K562 (cell line): Measurements from ENCODE around the gene OR2V2. TPM values are rescaled to one million over a fixed set of nuclear protein-coding genes. Genes with fewer than 3 reads are reported as not detected.

Experiments
- ATAC-seq: fragments of 200-7000 bp; cut with Tn5 transposase; 3 replicates; pipeline ENCODE4 v1.9.1; 2020; ENCODE audit warnings: moderate library complexity
- BruUV-seq: library from RNA; stranded (reverse); fragments of 400-500 nt; replicated peaks from 2 replicates; lab custom pipeline; 2021; lab: Mats Ljungman, UMichigan
- CTCF ChIA-PET: fragments of 300-600 bp; formaldehyde crosslinking; extraction: SDS; loops from one replicate; lab custom pipeline; 2021; ENCODE audit warnings: low intra/inter-chr PET ratio; lab: Yijun Ruan, JAX
- POLR2A ChIA-PET: fragments of 300-600, 350-650 bp; sonication (Branson Sonifier 250); formaldehyde crosslinking; extraction: SDS; loops from one replicate; lab custom pipeline; 2021; ENCODE audit warnings: antibody characterized with exemption, inconsistent platforms; lab: Yijun Ruan, JAX
- DNase-seq, 4 experiments: peaks; one replicate each; pipeline versions ENCODE4 v3.0.0 to v3.0.0-alpha.2; 2011 to 2018; ENCODE audit warnings: low spot score in 3 of 4, mixed read lengths in 3 of 4; ENCODE audit errors: extremely low read depth in 1 of 4
- FAIRE-seq: peaks from 2 replicates; lab custom pipeline; 2011; peaks lifted over from hg19 to GRCh38; lab: Jason Lieb, UNC
- H2AFZ ChIP-seq: 2 replicates; pipeline ENCODE4 v1.6.0; 2011; ENCODE audit warnings: low read depth, low read length, control low read depth, inconsistent platforms
- H3K27ac ChIP-seq: fragments of 200-600 bp; 3 replicates; pipeline ENCODE4 v1.8.0; 2011; ENCODE audit warnings: low read depth, mild to moderate bottlenecking, control low read depth, inconsistent platforms, low read length, moderate library complexity, mixed read lengths; ENCODE audit errors: extremely low read depth
- H3K27me3 ChIP-seq, 2 experiments: fragments of 300-600 bp in 1 of 2; 2 replicates in 1 of 2; 3 replicates in 1 of 2; pipeline versions ENCODE4 v1.6.0 to v1.8.0; 2011; ENCODE audit warnings: inconsistent platforms in 2 of 2, low read length in 2 of 2, mild to moderate bottlenecking in 1 of 2, mixed read lengths in 1 of 2, moderate library complexity in 1 of 2; ENCODE audit not compliant: control insufficient read depth in 2 of 2, insufficient read depth in 2 of 2
- H3K36me3 ChIP-seq: fragments of 300-600 bp; 3 replicates; pipeline ENCODE4 v1.8.0; 2011; ENCODE audit warnings: mild to moderate bottlenecking, low read length, inconsistent platforms; ENCODE audit not compliant: control insufficient read depth, insufficient read depth
- H3K4me1 ChIP-seq, 2 experiments: fragments of 200-600 bp in 1 of 2; replicated peaks in 1 of 2; 2 replicates in 1 of 2; 3 replicates in 1 of 2; pipeline versions ENCODE4 v1.5.1 to v1.8.0; 2011; ENCODE audit warnings: inconsistent platforms in 2 of 2, low read length in 2 of 2, mild to moderate bottlenecking in 1 of 2, mixed read lengths in 1 of 2, moderate library complexity in 1 of 2; ENCODE audit not compliant: control insufficient read depth in 2 of 2, insufficient read depth in 2 of 2
- H3K4me2 ChIP-seq: 2 replicates; pipeline ENCODE4 v1.6.1; 2011; ENCODE audit warnings: low read length, control low read depth, inconsistent platforms, mixed read lengths; ENCODE audit not compliant: insufficient read depth
- H3K4me3 ChIP-seq: fragments of 200-600 bp; sonication (generic), shearing (Covaris generic); 2 replicates; pipeline ENCODE4 v1.5.1; 2016; ENCODE audit warnings: control low read depth, inconsistent platforms
- H3K79me2 ChIP-seq: fragments of 200-600 bp; 3 replicates; pipeline ENCODE4 v1.8.0; 2011; ENCODE audit warnings: low read length, inconsistent platforms; ENCODE audit not compliant: control insufficient read depth, insufficient read depth
- H3K9ac ChIP-seq, 2 experiments: 2 replicates each; pipeline versions ENCODE4 v1.6.0 to v1.6.1; 2011; ENCODE audit warnings: low read depth in 2 of 2, low read length in 2 of 2, control low read depth in 1 of 2, inconsistent platforms in 1 of 2, mild to moderate bottlenecking in 1 of 2, mixed read lengths in 1 of 2; ENCODE audit not compliant: insufficient read depth in 1 of 2
- H3K9me1 ChIP-seq: one replicate; pipeline ENCODE4 v1.6.0; 2011; ENCODE audit warnings: inconsistent platforms, mild to moderate bottlenecking, low read length, moderate library complexity; ENCODE audit not compliant: control insufficient read depth, insufficient read depth
- H3K9me3 ChIP-seq: replicated peaks from 2 replicates; pipeline ENCODE4 v1.5.1; 2011; ENCODE audit warnings: low read depth, low read length, inconsistent platforms; ENCODE audit not compliant: control insufficient read depth, insufficient read depth
- H4K20me1 ChIP-seq: replicated peaks from 2 replicates; pipeline ENCODE4 v1.6.1; 2011; ENCODE audit warnings: low read length, inconsistent platforms, mixed read lengths; ENCODE audit not compliant: control insufficient read depth, insufficient read depth
- L3MBTL2 ChIP-seq: fragments of 450-650 bp; IDR thresholded peaks from 2 replicates; pipeline ENCODE4 v1.6.1; 2016; ENCODE audit warnings: mild to moderate bottlenecking, moderate library complexity
- REST ChIP-seq, 2 experiments: fragments of 450-650 bp; formaldehyde crosslinking in 1 of 2; IDR thresholded peaks; 2 replicates each; pipeline versions ENCODE4 v1.4.0 to v1.6.1; 2014 to 2020; ENCODE audit warnings: mild to moderate bottlenecking in 2 of 2, borderline replicate concordance in 1 of 2, low read depth in 1 of 2
- TAF7 ChIP-seq: fragments of 450-650 bp; IDR thresholded peaks from 2 replicates; pipeline ENCODE4 v1.6.1; 2016; ENCODE audit warnings: missing genetic modification characterization, missing compliant biosample characterization
- TCF3 ChIP-seq: sonication (generic); formaldehyde crosslinking; IDR thresholded peaks from 2 replicates; pipeline ENCODE4 v1.4.0; 2020; ENCODE audit warnings: mild to moderate bottlenecking, missing genetic modification reagents
- TSHZ1 ChIP-seq: fragments of 250-450 bp; sonication (Bioruptor Pico); IDR thresholded peaks from 2 replicates; pipeline ENCODE4 v1.4.0; 2020; ENCODE audit warnings: mild to moderate bottlenecking, moderate library complexity
- ZNF780A ChIP-seq: fragments of 250-450 bp; sonication (Bioruptor Pico); IDR thresholded peaks from 2 replicates; pipeline ENCODE4 v1.5.0; 2021; ENCODE audit warnings: mild to moderate bottlenecking
- WGBS: fragments of 100-300 bp; shearing (Covaris generic); methylation state at CpG from one replicate; pipeline ENCODE4 v1.1.6; 2016; ENCODE audit warnings: low coverage, mixed read lengths; ENCODE audit not compliant: insufficient coverage; ENCODE audit errors: missing lambda C conversion rate; 5-methylcytosine and 5-hydroxymethylcytosine counted together
- in situ Hi-C: fragments of 300-500 bp; cut with MboI; formaldehyde crosslinking; loops from 4 replicates; pipeline ENCODE4 v1.15.0; 2018; ENCODE audit warnings: inconsistent platforms, mixed read lengths
- intact Hi-C: fragments of 100-400 bp; cut with micrococcal nuclease; formaldehyde crosslinking; loops from 2 replicates; pipeline ENCODE4 v1.14.2; 2022
- polyA plus RNA-seq, 8 experiments: library from polyadenylated mRNA; depleted of rRNA in 4 of 8; stranded (reverse) in 5 of 8; unstranded in 3 of 8; fragments of >200 nt; fragmentation: Nextera tagmentation in 2 of 8; fragmentation: Illumina TruSeq in 1 of 8; extraction: Ambion mirVana in 2 of 8; extraction: Trizol in 1 of 8; gene quantifications; 2 replicates each; pipeline versions ENCODE4 v1.2.1 to v1.2.3, GENCODE V29; 2011 to 2014; ENCODE audit warnings: inconsistent platforms in 1 of 8, missing spikeins in 1 of 8
- total RNA-seq, 7 experiments: library from RNA; depleted of rRNA in 6 of 7; stranded (reverse); fragments of >200 nt in 6 of 7; fragmentation: Illumina TruSeq in 2 of 7; extraction: Trizol in 2 of 7; gene quantifications; 2 replicates each; pipeline versions ENCODE4 v1.2.1 to v1.2.3, GENCODE V29; 2011 to 2021; ENCODE audit warnings: low replicate concordance in 1 of 7

OR2V2 gene
- total and polyA plus RNA-seq, 9 of the 15 experiments (the other 6 are each of a cell fraction or from before 2014, with no cell fraction given) = 0.01 TPM; not detected in 8

DNA sequence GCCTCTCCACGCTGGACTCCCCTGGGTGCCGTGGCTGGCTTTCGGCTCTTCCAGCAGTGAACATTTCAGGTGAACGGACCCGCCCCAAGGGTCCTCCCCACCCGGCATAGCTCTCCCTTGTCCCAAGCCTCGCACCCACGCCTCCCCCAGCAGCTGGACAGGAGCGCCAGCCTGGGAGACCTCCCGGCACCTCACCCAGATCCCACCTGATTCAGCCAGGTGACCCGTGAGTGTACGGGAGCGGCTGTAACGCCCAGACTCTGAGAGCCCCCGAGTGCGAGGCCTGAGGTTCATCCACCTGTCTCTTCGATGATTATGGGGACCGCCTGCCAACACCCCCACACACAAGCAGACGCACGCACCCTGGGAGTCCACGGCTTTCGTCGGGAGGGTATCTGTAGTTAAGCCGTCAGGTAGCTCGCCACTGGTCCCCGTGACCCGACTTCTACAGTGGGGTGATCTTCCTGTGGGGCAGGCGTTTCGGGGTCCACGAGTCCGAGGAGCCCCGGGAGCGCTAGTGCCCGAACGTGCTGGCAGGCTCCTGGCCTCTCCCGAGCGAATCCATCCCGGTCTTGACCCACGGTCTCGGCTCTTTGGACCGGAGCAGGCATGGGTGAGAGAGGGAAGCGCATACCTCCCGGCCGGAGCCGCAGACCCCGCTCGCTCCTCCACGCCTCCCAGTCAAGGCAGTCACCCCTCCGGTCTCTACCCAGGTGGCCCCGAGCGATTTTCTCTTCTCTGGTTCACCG is 42.8 kb downstream of the OR2V2 start:
- peak in 1 of 4 experiments; percentile 37 for DNase-seq
- WGBS = 2% methylated on average over 42 of the region's 52 CpGs
- POLR2A ChIA-PET = interaction anchor here (0.5 to 6.7 kb wide), 7 partner anchors 13 to 70 kb away, joined by 3 to 69 read pairs (median 3); partner anchors contain the start of genes TRIM52 and TRIM7
- no peaks in the 10 kb centered on the region for H3K27me3 ChIP-seq
- in situ Hi-C loops = no loop called here
- BruUV-seq = no TSS peak
- H4K20me1 ChIP-seq = 0 out of 2 replicates have a peak, but pooled peaks cover 3% of the 10 kb centered on the region
- no peaks in the 10 kb centered on the region; the same call in 2 of the 3 replicates for H3K36me3 ChIP-seq
- FAIRE-seq = no peak
- CTCF ChIA-PET = no interaction called here
- H2AFZ ChIP-seq = peak overlapping the region; percentile 87
- H3K9me1 ChIP-seq = no peaks in the 10 kb centered on the region
- peak overlapping the region; percentile 67 for H3K4me3 ChIP-seq
- ATAC-seq = peak; percentile 2
- intact Hi-C loops = loop anchor here (2.0 to 5.0 kb wide), 2 partner anchors 17 to 72 kb away; partner anchors contain the start of gene TRIM52
- H3K79me2 ChIP-seq = peaks cover 13% of the 10 kb centered on the region
- H3K4me2 ChIP-seq = peak overlapping the region; percentile 99
- peak overlapping the region; percentile 93 to 96 for H3K9ac ChIP-seq
- H3K9me3 ChIP-seq = no peaks in the 10 kb centered on the region
- H3K27ac ChIP-seq = peak overlapping the region; percentile 91; the same call in 2 of the 3 replicates
- peaks cover 36 to 68% of the 10 kb centered on the region in 2 experiments for H3K4me1 ChIP-seq
- TF ChIP-seq REST (IDR thresholded peaks at IDR 0.05; ENCODE audit: borderline replicate concordance) (no peak), REST (CRISPR knock-in tag; IDR thresholded peaks at IDR 0.05; ENCODE audit: low read depth) (no peak), TSHZ1 (CRISPR knock-in tag) (no peak), TAF7 (tag) (no peak), L3MBTL2 (peak; percentile 28; the same call in 1 of the 2 replicates), TCF3 (CRISPR knock-in tag) (peak; percentile 28; the same call in 1 of the 2 replicates), ZNF780A (CRISPR knock-in tag) (no peak)
